Ishikawa (cell line): ENCODE data around the gene IREB2.

Experiments used
- EP300 ChIP-seq: IDR thresholded peaks from 2 replicates; pipeline ENCODE4 v1.6.1; 2012; ENCODE audit warnings: borderline replicate concordance
- MAX ChIP-seq: IDR thresholded peaks from 2 replicates; pipeline ENCODE4 v1.6.1; 2012
- NFIC ChIP-seq: IDR thresholded peaks from 2 replicates; pipeline ENCODE4 v1.6.1; 2012
- REST ChIP-seq: IDR thresholded peaks from 2 replicates; pipeline ENCODE4 v1.6.1; 2012; ENCODE audit warnings: low read depth, mild to moderate bottlenecking
- TAF1 ChIP-seq: IDR thresholded peaks from 2 replicates; pipeline ENCODE4 v1.6.1; 2012; ENCODE audit warnings: low read depth, mild to moderate bottlenecking

DNA sequence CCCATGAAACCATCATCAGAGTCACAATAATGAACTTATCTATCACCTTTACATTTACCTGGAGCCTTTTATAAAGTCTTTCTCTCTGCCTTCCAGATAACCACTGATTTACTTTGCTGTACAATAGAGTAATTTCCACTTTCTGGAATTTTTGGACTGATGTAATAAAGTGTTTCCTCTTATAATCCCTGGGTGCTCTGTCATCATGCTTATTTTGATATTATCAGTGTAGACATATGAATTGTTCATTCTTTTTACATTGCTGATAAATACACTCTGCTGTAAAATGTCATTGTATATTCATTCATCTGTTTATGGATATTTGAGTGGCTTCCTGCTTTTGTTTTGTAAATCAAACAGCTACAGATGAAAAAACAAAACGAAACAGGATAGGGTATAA lies 27.0 kb upstream of the IREB2 start:
- no peak for TF ChIP-seq MAX
- no peak for TF ChIP-seq NFIC
- TF ChIP-seq REST: no peak
- no peak for TF ChIP-seq EP300
- TF ChIP-seq TAF1: no peak
